ENCODE results near the gene JPH2. TPM values are rescaled to one million over a fixed set of nuclear protein-coding genes. Genes with fewer than 3 reads are reported as not detected.

JPH2 gene
- total RNA-seq, 1 donor from 2014 or later: 0.12 TPM

GRCh38 chr20:44167736-44168135 lies 19.3 kb downstream of the JPH2 start:
- no peaks in the 10 kb centered on the region for H3K36me3 Mint-ChIP-seq (ENCODE audit: insufficient read depth)
- no peak for TF ChIP-seq CTCF (IDR thresholded peaks at IDR 0.05; ENCODE audit: unreplicated experiment)
- no peaks in the 10 kb centered on the region for H3K9me3 Mint-ChIP-seq (ENCODE audit: low read depth)
- no peak overlapping the region for H3K27ac Mint-ChIP-seq
- H3K4me3 Mint-ChIP-seq (ENCODE audit: low read depth): no peak overlapping the region
- H3K4me1 Mint-ChIP-seq (ENCODE audit: low read depth): no peaks in the 10 kb centered on the region
- H3K27me3 Mint-ChIP-seq: peaks cover 38% of the 10 kb centered on the region
- DNase-seq (ENCODE audit: low spot score, unreplicated experiment): no peak

GRCh38 chr20:44166477-44166876 lies 20.5 kb downstream of the JPH2 start:
- no peak for DNase-seq (ENCODE audit: low spot score, unreplicated experiment)
- H3K27me3 Mint-ChIP-seq: peaks cover 38% of the 10 kb centered on the region
- no peak overlapping the region for H3K27ac Mint-ChIP-seq
- H3K4me1 Mint-ChIP-seq (ENCODE audit: low read depth): no peaks in the 10 kb centered on the region
- TF ChIP-seq CTCF (IDR thresholded peaks at IDR 0.05; ENCODE audit: unreplicated experiment): no peak
- no peaks in the 10 kb centered on the region for H3K9me3 Mint-ChIP-seq (ENCODE audit: low read depth)
- no peak overlapping the region for H3K4me3 Mint-ChIP-seq (ENCODE audit: low read depth)
- no peaks in the 10 kb centered on the region for H3K36me3 Mint-ChIP-seq (ENCODE audit: insufficient read depth)

- TF ChIP-seq CTCF (IDR thresholded peaks at IDR 0.05; ENCODE audit: unreplicated experiment): no peak
- no peak for DNase-seq (ENCODE audit: low spot score, unreplicated experiment)
- Mint-ChIP-seq H3K4me1 (ENCODE audit: low read depth) (no peaks in the 10 kb centered on the region), H3K9me3 (ENCODE audit: low read depth) (no peaks in the 10 kb centered on the region), H3K27me3 (peaks cover 36% of the 10 kb centered on the region), H3K27ac (no peak overlapping the region), H3K36me3 (ENCODE audit: insufficient read depth) (no peaks in the 10 kb centered on the region), H3K4me3 (ENCODE audit: low read depth) (no peak overlapping the region)
These were observed 21.0 kb downstream of the JPH2 start for GRCh38 chr20:44166008-44166407.

GRCh38 chr20:44160133-44160532 lies 26.9 kb downstream of the JPH2 start:
- no peak for TF ChIP-seq CTCF (IDR thresholded peaks at IDR 0.05; ENCODE audit: unreplicated experiment)
- H3K4me3 Mint-ChIP-seq (ENCODE audit: low read depth): no peak overlapping the region
- no peak for DNase-seq (ENCODE audit: low spot score, unreplicated experiment)
- no peak overlapping the region for H3K27ac Mint-ChIP-seq
- H3K36me3 Mint-ChIP-seq (ENCODE audit: insufficient read depth): no peaks in the 10 kb centered on the region
- no peaks in the 10 kb centered on the region for H3K9me3 Mint-ChIP-seq (ENCODE audit: low read depth)
- H3K27me3 Mint-ChIP-seq: peaks cover 20% of the 10 kb centered on the region
- no peaks in the 10 kb centered on the region for H3K4me1 Mint-ChIP-seq (ENCODE audit: low read depth)

- TF ChIP-seq CTCF (IDR thresholded peaks at IDR 0.05; ENCODE audit: unreplicated experiment): no peak
- no peak overlapping the region for H3K4me3 Mint-ChIP-seq (ENCODE audit: low read depth)
- H3K9me3 Mint-ChIP-seq (ENCODE audit: low read depth): no peaks in the 10 kb centered on the region
- no peak for DNase-seq (ENCODE audit: low spot score, unreplicated experiment)
- H3K27ac Mint-ChIP-seq: no peak overlapping the region
- no peaks in the 10 kb centered on the region for H3K4me1 Mint-ChIP-seq (ENCODE audit: low read depth)
- no peaks in the 10 kb centered on the region for H3K36me3 Mint-ChIP-seq (ENCODE audit: insufficient read depth)
- H3K27me3 Mint-ChIP-seq: peaks cover 20% of the 10 kb centered on the region
These were observed 27.3 kb downstream of the JPH2 start for GRCh38 chr20:44159711-44160110.

Data from progenitor cell of endocrine pancreas (in vitro differentiated cells).